Muscle layer of colon (tissue), 2 donors: ENCODE data around the gene NEURL2.
"Not testable (repeated sequence)": the region's sequence is repeated elsewhere in the genome, so short reads cannot be mapped to it uniquely, and the experiment has no call there.

ENCODE experiments used
- H3K27ac ChIP-seq: one replicate; pipeline ENCODE4 v1.7.0; 2013; ENCODE audit warnings: low read depth, mild to moderate bottlenecking, low read length, moderate library complexity
- H3K27me3 ChIP-seq, 2 donors: one replicate each; pipeline ENCODE4 v1.7.0; 2013; ENCODE audit warnings: low read length in 2 of 2, mild to moderate bottlenecking in 2 of 2; ENCODE audit not compliant: insufficient read depth in 2 of 2, control insufficient read depth in 1 of 2
- H3K36me3 ChIP-seq: one replicate; pipeline ENCODE4 v1.7.0; 2013; ENCODE audit warnings: mild to moderate bottlenecking, low read length; ENCODE audit not compliant: insufficient read depth
- H3K4me1 ChIP-seq: one replicate; pipeline ENCODE4 v1.7.0; 2013; ENCODE audit warnings: mild to moderate bottlenecking, low read length; ENCODE audit not compliant: insufficient read depth
- H3K4me3 ChIP-seq, 2 donors: one replicate each; pipeline ENCODE4 v1.7.0; 2013; ENCODE audit warnings: low read length in 2 of 2, low read depth in 1 of 2, mild to moderate bottlenecking in 1 of 2, moderate library complexity in 1 of 2
- H3K9ac ChIP-seq: one replicate; pipeline ENCODE4 v1.7.0; 2013; ENCODE audit warnings: low read length
- H3K9me3 ChIP-seq: one replicate; pipeline ENCODE4 v1.7.0; 2013; ENCODE audit warnings: mild to moderate bottlenecking, low read length
- donor health status: abdominal sarcoma.
- donor health status: Adenocarcinoma of cecum.

NEURL2 gene

DNA sequence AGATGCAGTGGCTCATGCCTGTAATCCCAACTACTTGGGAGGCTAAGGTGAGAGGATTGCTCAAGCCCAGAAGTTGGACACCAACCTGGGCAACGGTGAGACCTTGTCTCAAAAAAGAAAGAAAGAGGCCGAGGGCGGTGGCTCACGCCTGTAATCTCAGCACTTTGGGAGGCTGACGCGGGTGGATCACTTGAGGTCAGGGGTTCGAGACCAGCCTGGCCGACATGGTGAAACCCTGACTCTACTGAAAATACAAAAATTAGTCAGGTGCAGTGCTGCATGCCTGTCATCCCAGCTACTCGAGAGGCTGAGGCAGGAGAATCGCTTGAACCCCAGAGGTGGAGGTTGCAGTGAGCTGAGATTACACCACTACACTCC is 16.9 kb downstream of the NEURL2 start:
- H3K4me1 ChIP-seq = not testable (repeated sequence)

DNA sequence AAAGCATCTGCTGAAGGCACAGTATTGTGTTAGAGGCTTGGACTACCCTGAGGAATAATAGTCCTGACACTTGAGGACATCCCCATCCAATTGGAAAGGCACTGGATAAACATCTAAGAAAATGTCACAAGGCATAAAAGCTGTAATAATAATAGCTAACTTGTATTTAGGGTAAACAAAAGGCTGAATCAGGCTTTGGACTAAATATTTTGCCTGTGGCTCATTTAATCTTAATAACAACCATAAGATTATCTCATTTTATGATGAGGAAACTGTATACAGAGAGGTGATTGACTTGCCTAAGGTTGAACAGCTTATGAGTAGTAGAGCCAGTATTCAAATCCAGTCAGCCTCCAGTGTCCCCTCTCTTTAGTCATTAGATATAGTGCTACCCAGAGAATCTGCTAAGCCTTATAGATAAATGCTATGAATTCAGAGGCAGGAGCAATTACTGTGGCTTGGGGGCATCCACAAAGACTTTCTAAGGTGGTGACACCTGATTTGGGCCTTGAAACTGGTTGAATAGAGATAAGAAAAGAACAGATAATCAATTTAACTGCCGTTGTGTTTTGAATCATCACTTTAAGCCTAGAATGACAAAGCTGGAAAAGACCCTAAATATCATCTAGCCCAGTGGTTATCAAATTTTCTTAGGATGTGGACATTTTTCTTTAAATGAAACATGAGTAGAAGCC is 17.5 kb downstream of the NEURL2 start:
- Histone ChIP-seq H3K4me1 (no peaks in the 10 kb centered on the region), H3K27ac (no peak overlapping the region), H3K27me3 (no peaks in the 10 kb centered on the region), H3K36me3 (peaks cover 20% of the 10 kb centered on the region), H3K9me3 (no peaks in the 10 kb centered on the region), H3K9ac (no peak overlapping the region), H3K4me3 (no peak overlapping the region)

More for the DNA sequence above, 16.9 kb downstream of the NEURL2 start:
- H3K4me3 ChIP-seq, H3K9me3 ChIP-seq, H3K27me3 ChIP-seq, H3K9ac ChIP-seq, H3K27ac ChIP-seq: not testable (repeated sequence)
- peaks cover 20% of the 10 kb centered on the region for H3K36me3 ChIP-seq

DNA sequence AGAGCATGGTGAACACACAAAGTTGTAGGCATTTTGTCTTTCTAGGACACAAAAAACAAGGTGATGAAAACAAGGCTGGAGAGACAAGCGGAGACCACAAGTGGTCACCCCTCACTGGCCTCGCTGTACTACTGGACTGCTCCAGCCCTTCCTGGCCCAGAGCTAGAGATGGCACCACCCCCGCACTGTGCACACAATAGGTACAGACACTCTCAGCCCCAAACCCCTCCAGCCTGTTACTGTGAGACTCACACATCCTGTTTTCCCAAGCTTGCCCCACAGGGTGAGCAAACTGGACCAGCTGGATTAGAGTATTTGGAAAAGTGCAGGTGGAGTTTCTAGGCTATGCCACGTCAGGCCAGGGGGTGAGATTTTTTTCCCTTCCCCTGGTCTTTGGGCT is 18.4 kb downstream of the NEURL2 start:
- H3K27ac ChIP-seq = no peak overlapping the region
- H3K36me3 ChIP-seq = peaks cover 12% of the 10 kb centered on the region
- no peak overlapping the region for H3K9ac ChIP-seq

DNA sequence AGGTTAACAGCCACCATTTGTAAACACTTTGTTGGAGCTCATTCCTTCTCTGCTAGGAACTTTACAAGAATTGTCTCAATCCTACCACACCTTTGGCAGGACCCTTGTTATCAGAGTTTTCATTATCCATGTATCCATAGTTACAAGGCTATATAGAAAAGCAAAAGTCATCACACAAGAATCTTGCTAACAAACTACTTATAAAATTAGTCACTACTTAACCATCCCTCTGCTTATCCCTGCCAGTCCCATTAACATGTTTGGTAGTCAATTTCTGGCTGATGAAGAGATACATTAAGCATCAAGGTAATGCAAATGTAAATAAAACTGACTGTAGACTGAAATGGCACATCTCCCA is 23.2 kb downstream of the NEURL2 start:
- no peaks in the 10 kb centered on the region for H3K9me3 ChIP-seq
- H3K9ac ChIP-seq = no peak overlapping the region
- H3K4me1 ChIP-seq = peaks cover 6% of the 10 kb centered on the region
- H3K27me3 ChIP-seq = no peaks in the 10 kb centered on the region
- no peaks in the 10 kb centered on the region for H3K36me3 ChIP-seq
- H3K27ac ChIP-seq = no peak overlapping the region
- no peak overlapping the region for H3K4me3 ChIP-seq

More for the DNA sequence above, 18.4 kb downstream of the NEURL2 start:
- H3K9me3 ChIP-seq = no peaks in the 10 kb centered on the region
- H3K4me1 ChIP-seq = peaks cover 2% of the 10 kb centered on the region
- no peaks in the 10 kb centered on the region for H3K27me3 ChIP-seq
- H3K4me3 ChIP-seq = no peak overlapping the region

DNA sequence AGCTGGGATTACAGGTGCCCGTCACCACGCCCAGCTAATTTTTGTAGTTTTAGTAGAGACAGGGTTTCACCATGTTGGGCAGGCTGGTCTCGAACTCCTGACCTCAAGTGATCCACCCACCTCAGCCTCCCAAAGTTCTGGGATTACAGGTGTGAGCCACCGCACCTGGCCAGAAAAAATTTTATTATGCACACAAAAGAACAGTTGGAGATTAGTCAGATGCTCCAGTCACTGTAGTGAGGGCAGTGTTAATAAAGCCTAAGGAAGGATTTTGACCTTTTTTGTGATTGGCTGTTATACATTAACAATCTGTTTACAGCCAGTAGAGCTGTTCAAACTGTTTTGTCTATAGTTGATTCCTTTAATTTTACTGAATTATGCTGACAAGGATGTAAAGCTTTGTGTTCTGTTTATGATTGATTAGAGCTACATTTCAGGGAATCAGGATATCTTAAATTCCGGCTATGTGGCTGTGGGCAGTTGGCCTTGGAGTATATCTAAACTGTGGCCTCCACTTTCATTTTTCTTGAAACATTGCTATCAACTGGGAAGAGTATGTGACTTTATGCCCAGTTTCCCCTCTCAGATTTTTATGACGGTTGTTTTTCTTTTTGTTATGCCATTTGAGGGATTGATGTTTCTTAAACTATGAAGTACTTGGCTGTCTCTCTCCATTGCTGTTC is 23.7 kb downstream of the NEURL2 start:
- H3K4me3 ChIP-seq = no peak overlapping the region
- H3K4me1 ChIP-seq = peaks cover 6% of the 10 kb centered on the region
- H3K36me3 ChIP-seq = no peaks in the 10 kb centered on the region
- no peak overlapping the region for H3K27ac ChIP-seq
- no peaks in the 10 kb centered on the region for H3K9me3 ChIP-seq
- H3K27me3 ChIP-seq = no peaks in the 10 kb centered on the region
- no peak overlapping the region for H3K9ac ChIP-seq

DNA sequence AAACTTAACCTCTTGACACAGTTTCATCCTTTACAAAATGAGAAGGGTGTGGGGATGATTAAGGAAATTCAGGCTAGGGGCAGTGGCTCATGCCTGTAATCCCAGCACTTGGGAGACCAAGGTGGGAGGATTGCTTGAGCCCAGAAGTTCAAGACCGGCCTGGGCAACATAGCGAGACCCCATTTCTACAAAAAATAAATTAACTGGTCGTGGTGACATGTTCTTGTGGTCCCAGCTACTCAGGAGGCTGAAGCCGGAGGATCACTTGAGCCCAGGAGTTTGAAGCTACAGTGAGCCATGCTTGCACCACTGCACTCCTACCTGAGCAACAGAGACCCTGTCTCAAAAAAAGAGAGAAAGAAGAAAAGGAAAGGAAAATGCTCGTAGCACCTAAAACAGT is 24.6 kb downstream of the NEURL2 start:
- Histone ChIP-seq H3K36me3 (no peaks in the 10 kb centered on the region), H3K4me1 (peaks cover 6% of the 10 kb centered on the region), H3K4me3 (no peak overlapping the region), H3K27ac (no peak overlapping the region), H3K27me3 (no peaks in the 10 kb centered on the region), H3K9ac (no peak overlapping the region), H3K9me3 (no peaks in the 10 kb centered on the region)

DNA sequence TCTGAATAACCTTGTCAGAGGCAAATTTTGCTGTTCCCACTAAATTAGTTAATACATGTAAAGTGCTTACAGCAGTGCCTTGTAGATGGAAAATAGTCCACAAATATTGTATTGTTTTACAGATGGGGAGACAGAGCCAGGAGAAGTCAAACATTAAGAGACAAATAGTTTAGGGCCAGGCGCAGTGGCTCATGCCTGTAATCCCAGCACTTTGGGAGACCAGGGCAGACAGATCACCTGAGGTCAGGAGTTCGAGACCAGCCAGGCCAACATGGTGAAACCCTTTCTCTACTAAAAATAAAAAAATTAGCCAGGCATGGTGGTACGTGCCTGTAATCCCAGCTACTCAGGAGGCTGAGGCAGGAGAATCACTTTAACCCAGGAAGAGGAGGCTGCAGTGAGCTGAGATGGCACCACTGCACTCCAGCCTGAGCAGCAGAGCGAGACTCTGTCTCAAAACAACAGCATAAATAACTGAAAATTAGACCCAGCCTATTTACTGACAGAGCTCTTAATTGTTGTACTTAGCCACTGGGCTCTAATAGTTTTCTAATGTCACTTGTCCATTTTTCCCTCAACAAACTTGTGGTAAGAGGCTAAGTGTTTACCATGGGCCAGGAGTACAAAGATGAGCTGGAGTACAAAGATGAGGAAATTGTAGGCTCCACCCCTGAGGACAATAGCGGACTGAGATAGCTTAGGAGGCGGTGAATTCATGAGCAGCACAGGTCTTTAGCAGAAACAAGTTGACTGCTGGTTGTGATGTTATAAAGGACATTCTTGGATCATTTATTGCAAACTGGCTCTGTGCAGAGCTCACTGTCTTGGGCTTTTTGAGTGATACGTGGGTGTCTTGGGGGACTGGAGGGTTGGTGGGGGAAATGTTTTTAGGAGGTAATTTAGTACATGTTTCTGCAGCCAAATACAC is 27.2 kb downstream of the NEURL2 start:
- Histone ChIP-seq H3K4me3 (no peak overlapping the region), H3K9me3 (no peaks in the 10 kb centered on the region), H3K36me3 (no peaks in the 10 kb centered on the region), H3K9ac (no peak overlapping the region), H3K27me3 (no peaks in the 10 kb centered on the region), H3K27ac (no peak overlapping the region), H3K4me1 (peaks cover 6% of the 10 kb centered on the region)

DNA sequence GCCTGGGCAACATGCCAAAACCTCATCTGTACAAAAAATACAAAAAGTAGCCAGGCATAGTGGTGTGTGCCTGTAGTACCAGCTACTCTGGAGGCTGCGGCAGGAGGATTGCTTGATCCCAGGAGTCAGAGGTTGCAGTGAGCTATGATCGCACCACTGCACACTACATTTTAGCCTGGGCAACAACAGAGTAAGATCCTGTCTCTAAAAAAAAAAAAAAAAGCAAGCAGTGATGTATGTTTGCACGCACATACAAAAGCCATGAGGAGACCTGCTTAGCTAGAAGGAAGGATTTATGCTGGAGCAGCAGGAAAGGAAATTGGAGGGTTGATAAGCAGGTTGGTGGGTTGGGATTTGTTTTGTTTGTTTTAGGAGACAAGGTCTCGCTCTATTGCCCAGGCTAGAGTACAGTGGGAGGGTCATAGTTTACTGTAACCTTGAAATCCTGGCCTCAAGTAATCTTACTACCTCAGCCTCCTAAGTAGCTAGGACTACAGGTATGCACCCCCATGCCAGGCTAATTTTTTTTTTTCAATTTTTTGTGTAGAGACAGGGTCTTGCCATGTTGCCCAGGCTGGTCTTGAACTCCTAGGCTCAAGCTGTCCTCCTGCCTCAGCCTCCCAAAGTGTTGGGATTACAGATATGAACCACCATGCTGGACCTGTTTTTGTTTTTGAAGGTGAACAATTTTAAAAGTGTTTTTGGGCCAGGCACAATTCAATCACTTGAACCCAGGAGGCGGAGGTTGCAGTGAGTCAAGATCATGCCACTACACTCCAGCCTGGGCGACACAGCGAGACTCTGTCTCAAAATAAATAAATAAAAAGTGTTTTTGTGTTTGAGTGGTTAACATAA is 29.6 kb downstream of the NEURL2 start:
- Histone ChIP-seq H3K9me3 (no peaks in the 10 kb centered on the region), H3K36me3 (no peaks in the 10 kb centered on the region), H3K4me1 (peaks cover 2% of the 10 kb centered on the region), H3K27ac (no peak overlapping the region), H3K9ac (no peak overlapping the region), H3K4me3 (no peak overlapping the region), H3K27me3 (no peaks in the 10 kb centered on the region)

DNA sequence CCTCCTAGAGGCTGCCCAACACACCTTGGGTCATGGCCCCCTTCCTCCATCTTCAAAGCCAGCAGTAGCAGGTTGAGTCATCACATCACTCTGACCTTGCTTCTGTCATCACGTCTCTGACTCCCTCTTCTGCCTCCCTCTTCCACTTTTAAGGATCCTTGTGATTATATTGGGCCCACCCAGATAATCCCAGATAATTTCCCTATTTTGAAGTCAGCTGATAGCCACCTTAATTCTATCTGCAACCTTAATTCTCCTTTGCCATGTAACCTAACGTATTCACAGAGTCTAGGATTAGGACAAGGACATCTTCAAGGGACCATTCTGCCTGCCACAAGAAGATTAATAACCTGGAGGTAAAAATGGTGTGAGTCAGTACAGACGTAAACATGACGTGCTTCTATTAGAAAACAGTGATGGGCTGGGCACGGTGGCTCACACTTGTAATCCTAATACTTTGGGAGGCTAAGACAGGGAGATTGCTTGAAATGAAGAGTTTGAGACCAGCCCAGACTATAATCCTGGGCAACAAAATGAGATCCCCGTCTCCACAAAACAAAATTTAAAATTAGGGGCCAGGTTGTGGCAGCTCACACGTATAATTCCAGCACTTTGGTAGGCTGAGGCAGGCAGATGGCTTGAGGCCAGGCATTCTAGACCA is 30.3 kb downstream of the NEURL2 start:
- Histone ChIP-seq H3K27me3 (no peaks in the 10 kb centered on the region), H3K36me3 (no peaks in the 10 kb centered on the region), H3K4me1 (peaks cover 9% of the 10 kb centered on the region), H3K27ac (no peak overlapping the region), H3K9me3 (no peaks in the 10 kb centered on the region), H3K4me3 (no peak overlapping the region), H3K9ac (no peak overlapping the region)

DNA sequence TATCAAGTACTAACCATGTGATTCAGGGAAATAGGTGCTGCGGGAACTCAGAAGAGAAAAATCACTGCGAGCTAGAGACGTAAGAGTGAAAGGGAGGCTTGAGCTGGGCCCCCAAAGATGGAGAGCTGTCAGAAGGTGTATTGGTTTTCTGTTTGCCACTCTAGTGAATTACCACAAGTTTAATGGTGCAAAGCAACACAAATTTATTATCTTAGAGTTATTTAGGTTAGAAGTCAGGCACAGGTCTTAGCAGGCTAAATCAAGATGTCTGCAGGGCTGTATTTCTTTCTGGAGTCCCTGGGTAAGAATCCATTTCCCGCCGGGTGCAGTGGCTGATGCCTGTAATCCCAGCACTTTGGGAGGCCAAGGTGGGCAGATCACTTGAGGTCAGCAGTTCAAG is 31.1 kb downstream of the NEURL2 start:
- Histone ChIP-seq H3K9ac (no peak overlapping the region), H3K4me1 (peaks cover 13% of the 10 kb centered on the region), H3K36me3 (peaks cover 3% of the 10 kb centered on the region), H3K27ac (no peak overlapping the region), H3K27me3 (no peaks in the 10 kb centered on the region), H3K9me3 (no peaks in the 10 kb centered on the region), H3K4me3 (no peak overlapping the region)
